Left forelimb (tissue), 1 donor: Measurements from ENCODE around the gene POU2F2.
A peak's percentile ranks its signal among the peaks of the same experiment; 100 is the strongest.
"Not testable (repeated sequence)": the region's sequence is repeated elsewhere in the genome, so short reads cannot be mapped to it uniquely, and the experiment has no call there.

ENCODE experiments used
- DNase-seq: peaks from one replicate; pipeline ENCODE4 v3.0.0-alpha.2; 2018; ENCODE audit warnings: low spot score

POU2F2 gene

DNA sequence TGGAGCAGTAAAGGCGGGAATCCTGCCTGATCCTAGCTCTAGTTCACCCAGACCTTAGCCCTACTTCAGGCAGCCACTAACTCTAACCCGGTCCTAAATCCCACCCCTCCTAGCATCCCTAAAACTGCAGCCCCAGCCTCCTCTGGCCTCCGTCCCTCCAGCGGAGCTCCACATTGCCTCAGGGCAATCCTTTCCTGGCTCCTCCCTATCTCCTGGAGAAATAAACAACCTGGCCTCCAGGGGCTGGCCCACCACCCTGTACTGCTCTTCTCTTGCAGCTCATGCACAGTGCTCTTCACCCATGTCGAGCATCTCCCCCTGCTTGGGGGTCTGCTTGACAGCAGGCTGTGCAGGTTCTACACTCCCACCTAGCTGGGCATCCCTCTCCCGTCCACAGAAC is 6.7 kb downstream of the POU2F2 start:
- no peak for DNase-seq

DNA sequence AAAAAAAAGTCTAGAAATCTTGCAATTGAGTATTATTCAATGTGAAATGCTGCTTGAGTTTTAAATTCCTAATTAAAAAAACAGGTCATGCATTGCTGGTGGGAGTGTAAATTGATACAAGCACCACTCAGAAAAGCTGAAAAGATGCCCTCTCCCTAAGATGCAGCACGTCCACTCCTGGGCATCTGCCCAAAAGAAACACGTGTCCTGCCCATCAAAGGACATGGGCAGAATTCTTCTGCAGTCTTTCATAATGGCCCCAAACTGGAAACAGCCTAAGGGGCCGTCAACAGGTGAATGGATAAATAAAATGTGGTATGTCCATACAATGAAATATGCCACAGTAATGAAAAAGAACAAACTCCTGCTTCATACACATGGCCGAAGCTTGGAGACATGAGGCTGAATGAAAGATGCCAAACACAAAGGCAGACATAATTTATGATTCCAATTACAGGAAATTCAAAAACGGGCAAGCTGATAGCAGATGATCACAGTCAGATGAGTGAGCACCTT is 7.8 kb downstream of the POU2F2 start:
- no peak for DNase-seq

DNA sequence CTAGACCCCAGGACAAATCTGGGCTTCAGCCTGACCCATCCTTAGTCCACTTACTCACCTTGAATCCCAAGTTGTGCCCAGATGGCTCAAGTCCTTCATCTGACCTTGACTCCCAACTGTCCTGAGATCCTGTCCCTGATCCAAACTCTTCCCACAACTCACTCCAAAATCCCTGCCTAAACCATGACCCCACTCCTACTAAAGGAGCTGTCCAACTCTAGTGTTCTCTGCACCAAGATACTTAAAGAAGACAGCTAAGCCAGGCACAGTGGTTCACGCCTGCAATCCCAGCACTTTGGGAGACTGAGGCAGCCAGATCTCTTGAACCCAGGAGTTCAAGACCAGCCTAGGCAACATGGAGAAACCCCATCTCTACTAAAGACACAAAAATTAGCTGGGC is 8.5 kb downstream of the POU2F2 start:
- DNase-seq: no peak

DNA sequence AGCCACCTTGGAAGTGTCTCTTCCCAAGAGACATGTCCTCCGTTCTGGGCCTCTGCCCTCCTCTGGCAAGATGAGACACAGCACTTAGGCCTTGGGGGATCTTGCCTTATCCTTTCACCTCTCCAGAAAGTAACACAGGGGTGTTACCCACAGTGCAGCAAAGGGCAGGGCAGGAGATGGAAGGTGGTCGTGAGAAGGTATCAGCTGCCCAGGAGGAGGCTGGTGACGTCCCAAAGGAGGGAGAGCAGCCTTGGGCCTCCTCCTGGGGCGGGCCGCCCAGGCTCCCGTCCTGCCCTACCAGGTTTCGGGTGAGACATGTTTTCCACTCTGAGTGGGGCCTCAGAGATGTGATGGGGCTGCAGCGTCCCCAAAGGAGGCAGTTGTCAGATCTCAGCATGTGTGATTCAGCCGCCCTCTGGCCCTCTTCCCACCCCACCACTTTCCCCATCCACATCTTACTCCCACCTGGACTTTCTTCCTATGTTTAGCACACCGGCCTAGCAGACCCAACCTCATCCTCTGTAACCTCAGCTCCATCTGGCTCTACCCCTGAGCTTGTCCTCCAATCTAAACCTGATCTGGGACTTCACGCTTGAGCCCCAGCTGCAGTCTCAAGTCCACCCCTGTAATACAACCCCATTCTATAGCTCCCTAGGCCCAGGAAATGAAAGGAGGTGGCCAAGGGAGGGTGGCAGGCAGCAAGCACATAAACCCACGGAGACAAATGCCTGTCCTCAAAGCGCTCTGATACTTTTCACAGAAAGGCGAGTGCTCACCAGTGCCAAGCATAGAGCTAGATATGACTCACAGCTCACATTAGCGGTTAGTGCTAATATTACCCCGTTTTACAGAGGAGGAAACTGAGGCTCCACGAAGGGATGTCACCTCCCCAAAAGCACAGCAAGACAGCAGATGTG is 9.3 kb downstream of the POU2F2 start:
- no peak for DNase-seq

DNA sequence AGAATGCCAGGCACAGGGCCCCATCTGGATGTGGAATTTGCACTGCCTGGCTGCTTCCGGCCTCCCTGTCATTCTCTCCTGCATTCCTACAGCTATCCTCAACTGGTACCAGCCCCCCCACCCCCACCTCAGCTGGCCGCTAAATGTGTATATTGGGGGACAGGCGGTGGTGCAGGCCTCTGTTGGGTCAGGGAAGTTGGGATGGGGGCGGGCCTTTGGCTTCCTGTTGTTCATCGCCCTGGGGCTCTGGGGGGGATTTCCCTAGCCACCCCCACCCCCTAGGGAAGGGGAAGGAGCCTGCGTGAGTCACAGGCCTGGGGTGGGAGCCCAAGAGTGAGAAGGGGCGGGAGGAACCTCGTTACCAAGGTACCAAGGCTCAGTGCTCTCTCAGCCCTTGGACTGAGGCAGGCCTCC is 10.6 kb downstream of the POU2F2 start:
- no peak for DNase-seq

DNA sequence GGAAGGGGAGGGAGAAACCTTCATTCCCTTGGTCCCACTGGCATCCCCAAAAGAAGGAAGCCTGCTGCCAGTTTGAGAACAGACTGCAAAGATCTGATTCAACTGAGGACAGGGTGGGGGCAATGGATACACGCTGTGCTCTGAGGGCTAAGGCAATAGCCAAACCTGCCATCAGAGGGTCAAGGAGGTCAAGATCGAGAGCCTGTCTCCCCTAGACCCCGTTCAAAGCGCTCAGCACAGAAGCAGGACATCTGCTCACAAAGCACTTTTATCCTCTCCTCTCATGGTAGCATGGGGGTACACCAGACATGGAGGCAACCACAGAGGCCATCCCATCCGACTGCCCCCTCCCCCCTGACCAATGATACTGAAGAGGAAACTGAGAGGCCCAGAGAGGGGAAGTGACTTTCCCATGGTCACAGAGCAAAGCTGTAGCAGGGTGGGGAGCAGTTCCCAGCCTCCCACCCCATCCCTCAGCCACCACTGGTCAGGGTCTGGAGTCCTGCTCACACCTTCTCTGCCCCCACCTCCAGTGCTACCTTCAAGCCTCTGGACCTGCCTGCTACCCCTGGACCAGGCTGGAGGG is 11.1 kb downstream of the POU2F2 start:
- DNase-seq: no peak

DNA sequence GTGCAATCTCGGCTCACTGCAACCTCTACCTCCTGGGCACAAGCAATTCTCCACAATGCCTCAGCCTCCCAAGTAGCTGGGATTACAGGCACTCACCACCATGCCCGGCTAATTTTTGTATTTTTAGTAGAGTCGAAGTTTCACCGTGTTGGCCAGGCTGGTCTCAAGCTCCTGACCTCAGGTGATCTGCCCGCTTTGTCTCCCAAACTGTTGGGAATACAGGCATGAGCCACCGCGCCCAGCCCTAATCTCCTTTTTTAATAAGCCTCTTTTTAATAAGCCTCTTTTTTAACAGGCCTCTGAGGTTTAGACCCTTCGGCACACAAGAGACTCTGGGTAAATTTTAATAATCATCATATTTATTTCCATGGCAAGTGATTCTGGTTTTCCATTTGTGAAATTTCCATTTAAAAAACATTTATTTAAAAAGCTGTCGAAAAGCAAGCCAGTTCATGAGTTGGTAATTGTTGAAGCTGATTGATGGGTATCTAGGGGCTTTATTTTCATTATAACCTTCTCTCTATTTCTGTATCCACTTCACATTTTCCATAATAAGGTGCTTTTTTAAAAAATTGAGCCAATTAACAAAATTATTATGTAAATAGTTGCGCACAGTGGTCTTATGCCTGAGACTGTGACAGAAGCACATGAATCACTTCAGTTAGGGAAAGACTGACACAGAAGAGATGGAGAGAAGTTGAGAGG is 11.8 kb downstream of the POU2F2 start:
- no peak for DNase-seq

DNA sequence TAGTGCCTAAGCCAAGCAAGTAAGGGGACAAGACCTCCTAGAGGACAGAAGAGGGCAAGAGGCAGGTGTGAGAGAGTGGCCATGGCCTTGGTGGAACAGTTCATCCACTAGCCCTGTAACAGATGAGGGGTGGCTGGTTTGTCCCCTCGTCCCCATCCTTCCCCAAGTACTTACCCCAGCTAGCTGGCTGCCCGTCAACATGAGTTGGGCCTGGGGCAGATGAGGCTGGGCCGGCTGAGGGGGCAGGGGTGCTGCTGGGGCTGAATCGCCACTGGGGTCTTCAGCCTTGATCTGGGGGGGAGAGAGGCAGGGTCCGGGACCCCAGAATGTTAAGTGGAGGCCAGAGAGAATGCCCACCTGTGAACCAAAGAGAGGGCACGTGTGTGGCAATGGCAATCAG is 15.2 kb downstream of the POU2F2 start:
- DNase-seq: no peak

DNA sequence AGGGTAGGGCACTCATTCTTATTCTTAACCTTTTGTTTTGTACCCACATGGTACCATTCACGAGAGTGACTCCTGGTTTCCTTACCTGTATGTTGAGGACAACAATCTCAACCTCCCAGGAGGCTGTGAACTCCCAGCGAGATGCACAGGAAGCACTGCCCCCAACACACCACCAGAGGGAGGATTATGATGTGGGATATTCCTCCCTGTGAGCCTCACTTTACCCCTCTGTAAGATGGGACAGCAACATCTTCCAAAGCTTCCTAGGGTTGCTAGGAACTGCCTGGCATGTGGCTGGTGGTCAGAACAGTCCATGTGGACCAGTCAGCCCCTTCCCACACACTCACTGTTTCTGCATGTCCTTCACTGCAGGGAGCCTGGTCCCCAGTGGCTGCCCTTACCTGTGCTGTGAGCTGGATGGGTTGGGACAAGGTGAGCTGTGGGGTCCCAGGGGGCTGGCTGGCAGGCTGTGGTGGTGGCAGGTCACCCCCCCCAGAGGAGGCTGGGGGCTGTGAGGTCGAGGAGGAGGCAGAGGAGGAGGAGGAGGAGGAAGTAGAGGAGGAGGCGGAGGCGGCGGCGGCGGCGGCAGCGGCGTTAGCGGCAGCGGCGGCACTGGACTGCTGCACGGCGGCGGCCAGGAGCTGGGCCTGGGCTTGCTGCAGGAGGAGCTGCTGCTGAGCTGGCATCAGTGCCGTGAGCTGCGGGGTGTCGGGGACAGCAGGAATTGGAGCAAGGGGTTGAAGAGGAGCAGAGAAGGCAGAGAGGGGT is 15.8 kb downstream of the POU2F2 start:
- no peak for DNase-seq

DNA sequence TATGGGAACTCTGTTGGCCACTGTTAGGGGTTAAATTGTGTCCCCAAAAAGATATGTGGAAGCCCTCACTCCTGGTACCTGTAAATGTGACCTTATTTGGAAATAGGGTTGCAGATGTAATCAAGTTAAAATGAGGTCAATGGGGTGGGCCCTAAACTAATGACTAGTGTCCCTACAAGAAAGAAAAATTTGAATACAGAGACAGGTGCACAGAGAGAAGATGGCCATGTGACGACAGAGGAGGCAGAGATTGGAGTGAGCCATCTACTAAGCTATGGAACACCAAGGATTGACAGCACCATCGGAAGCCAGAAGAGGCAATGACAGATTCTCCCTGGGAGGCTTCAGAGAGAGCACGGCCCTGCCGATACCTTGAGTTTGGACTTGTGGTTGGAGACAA is 16.5 kb downstream of the POU2F2 start:
- no peak for DNase-seq

DNA sequence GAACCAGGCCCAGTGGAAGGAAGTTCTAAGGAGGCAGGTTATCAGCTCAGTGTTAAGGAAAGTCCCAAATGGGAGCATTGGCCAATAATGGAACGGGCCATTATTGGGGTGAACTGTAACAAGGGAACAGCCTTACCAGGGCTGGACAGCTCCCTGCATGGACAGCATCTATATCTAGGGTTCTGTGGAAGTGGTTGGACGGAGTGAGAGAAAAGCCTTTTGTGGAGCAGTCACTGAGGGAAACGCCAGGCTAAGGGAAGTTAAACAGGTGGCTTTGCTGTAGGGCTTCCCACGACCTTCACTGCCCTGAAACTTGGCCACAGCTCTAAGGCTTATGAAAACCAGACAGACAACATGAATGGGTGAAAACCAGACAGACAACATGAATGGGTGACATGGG is 17.0 kb downstream of the POU2F2 start:
- DNase-seq: no peak

DNA sequence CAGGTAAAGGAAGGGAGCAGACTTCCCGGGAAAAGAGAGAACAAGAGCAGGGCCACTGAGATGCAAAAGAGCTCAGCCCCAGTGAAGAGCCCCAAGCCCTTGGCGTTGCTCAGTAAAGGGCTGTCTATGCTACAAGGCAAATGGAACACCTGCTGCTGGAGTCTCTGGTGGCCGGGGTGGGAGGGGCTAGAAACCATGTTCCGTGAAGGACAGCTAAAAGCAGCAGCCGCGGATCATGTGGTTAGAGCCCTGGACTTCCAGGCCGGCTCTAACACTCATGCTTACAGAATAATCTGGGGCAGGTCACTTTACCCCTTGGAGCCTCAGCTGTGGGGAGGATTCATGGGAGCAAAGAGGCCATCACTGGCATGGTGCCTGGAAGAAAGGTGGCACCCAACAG is 17.8 kb downstream of the POU2F2 start:
- no peak for DNase-seq

DNA sequence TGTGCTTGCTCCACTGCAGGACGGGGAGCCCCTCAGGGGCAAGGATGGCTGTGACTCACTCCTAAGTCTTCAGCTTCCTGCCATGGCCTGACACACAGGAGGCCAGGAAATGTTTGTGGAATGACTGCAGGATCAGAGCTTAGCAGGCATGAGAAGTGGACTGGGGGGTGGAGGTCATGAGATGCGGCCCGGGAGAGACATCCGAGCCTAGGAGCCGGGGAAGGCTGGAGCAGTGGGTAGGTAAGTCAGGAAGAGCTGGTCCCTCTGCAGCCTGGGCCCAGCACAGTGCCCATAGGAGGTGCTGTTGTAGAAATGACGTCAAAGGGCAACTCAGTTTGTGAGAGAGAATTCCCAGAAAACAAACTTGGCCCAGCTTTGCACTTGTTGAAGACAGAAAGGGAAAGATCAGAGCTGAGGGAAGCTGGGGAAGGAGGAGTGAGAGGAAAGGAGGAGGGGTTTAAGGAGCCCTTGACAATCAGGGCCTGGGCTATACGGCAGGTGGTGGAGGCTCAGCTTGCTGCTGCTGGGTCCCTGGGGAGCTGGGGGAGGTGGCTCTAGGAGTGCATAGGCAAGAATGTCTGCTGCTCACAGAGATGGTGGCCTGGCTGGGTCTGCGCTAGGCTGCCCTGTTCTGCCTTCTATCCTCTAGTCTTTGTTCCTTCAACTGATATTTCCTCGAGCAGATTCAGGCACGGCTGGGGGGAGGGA is 18.5 kb downstream of the POU2F2 start:
- DNase-seq: no peak

DNA sequence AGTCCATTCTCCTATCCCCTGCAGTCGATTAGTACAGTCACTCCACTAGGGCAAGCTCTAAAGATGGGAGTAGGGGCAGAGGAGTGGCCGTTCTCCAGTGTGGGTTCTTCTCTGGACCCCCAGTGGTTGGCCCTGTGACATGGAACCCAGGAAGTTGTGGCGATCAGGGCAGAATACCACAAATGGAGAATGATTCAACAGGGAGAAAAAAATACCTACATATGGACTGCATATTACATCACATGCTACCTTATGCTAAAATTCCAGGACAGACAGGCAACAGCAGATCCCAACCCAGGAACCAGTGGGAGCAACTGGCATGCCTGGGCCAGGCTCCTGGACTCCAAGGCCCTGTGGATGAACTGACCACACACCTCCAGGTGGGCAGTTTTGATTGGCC is 20.4 kb downstream of the POU2F2 start:
- DNase-seq: no peak

DNA sequence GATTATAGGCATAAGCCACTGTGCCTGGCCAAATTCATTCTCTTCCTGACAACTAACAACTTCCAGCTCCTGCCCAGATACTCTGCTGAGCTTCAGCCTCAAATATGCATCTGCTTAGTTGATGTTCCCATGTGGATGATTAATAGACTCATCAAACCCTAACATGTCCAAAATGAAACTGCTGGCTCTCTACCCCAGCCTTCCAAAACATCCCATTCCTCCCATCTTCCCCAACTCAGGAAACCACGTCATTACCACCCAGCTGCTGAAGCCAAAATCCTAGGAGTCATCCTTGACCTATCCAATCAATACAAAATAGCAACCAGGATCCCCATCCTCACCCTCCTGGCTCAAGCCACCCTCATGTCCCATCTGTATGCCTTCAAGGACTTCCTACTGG is 20.9 kb downstream of the POU2F2 start:
- no peak for DNase-seq

DNA sequence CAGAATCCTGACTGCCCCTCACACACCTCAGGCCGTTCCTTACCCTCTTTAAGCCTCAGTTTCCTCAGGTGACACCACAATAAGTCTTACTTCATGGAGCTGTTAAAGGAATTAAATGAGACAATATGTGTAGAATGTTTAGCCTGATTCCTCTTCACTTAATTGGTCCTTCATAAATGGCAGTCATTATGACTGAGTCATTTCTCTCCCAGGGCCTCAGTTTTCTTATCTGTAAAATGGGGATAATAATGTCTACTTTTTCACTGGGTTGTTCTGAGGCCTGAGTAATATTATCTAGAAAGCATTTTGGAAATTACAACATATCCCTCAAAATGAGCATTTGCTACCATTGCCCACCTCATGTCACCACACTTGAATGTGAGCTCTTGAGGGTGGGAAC is 21.6 kb downstream of the POU2F2 start:
- no peak for DNase-seq

DNA sequence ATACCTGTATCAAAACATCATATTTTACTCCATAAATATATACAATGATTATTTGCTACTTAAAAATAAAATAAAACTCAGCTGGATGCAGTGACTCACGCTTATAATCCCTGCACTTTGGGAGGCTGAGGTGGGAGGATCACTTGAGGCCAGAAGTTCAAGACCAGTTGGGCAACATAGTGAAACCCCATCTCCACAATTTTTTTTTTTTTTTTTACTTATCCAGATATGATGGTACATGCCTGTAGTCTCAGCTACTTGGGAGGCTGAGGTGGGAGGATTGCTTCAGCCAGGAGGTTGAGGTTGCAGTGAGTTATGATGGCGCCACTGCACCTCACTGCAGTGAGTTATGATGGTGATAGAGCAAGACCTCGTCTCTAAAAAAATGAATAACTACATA is 22.4 kb downstream of the POU2F2 start:
- no peak for DNase-seq

DNA sequence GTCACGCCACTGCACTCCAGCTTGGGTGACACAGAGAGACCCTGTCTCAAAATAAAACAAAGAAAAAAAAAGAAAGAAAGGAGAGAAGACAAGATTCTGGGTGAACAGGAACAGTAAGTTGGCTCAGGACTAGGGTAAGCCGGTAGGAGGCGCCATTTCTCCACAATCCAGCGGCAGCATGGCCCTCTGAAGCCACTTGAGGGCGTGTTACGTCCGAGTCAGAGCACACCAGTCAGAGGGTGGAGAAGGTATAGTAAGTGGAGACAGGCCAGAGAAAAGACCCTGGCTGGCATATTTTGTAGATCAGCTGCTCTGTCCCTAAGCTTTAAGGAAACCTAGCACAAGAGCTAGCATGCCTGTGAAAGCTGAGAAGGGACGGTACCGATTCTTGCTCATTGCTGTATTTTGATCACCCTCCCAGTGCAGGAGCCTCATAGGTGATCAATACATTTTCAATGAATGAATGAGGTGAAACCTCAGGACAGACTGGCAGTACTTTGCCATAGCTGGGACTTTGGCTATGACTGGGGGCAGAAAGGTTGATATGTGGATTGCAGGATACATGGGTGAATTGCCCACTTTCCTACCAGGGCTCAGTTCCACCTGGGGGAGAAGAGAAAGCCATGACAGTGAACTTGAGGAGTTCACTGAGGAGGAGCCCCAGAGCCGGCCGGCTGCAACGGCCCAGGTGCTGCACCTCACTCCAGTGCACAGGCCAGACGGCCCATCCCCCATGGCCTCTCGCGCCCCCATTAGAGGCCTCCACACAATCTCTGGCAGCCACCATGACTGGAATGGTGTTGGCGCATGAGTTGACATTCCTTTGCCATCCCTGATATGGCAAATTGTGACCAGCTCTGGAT is 23.5 kb downstream of the POU2F2 start:
- DNase-seq: peak; percentile 84

DNA sequence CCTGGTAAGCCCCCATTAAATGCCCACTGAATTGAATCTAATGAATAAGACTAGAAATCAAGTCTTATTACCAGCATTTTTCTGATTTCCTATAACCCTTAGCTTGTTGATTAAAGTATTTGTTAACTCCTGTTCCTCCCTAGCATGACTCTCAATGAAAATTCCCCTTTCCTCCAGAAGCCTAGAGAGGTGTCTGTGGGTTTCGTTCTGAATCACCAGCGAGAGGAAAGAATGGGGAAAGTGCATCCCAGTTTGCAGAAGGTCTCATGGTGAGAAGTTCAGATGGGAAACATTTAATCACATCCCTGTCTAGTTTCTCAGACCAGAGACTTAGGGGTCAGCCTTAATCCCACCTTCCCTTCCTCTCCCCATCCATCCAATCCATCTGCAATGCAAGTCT is 26.9 kb downstream of the POU2F2 start:
- DNase-seq: no peak

DNA sequence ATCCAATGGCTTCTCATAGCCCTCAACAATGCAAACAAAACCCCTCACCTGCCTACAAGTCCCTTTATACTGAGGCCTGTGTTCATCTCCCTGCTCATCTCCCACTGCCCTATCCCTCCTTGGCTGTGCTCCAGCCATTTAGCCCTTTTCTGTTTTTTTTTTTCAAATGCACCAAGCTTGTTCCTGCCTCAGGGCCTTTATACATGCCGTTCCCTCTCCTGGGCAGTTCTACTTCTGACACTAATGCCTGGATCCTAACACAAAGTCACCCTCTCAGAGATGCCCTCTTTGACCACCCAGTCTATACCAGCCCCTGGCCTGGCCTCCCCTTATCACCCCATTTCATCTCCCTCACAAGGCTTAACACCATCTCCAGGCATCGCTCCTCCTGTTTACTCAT is 29.4 kb downstream of the POU2F2 start:
- no peak for DNase-seq

DNA sequence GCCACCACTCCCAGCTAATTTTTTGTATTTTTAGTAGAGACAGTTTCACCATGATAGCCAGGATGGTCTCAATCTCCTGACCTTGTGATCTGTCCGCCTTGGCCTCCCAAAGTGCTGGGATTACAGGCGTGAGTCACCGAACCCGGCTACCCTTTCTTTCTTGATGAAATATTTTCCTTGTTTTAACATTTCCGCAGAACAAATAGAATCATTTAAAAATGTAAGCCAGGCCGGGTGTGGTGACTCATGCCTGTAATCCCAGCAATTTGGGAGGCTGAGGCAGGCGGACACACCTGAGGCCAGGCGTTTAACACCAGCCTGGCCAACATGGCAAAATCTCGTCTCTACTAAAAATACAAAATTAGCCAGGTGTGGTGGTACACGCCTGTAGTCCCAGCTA is 32.0 kb downstream of the POU2F2 start:
- DNase-seq: not testable (repeated sequence)
